Mucosa of descending colon (tissue), 3 donors: Measurements from ENCODE around the gene SYT14. TPM values are rescaled to one million over a fixed set of nuclear protein-coding genes. Genes with fewer than 3 reads are reported as not detected.

Experiments
- ATAC-seq: fragments of 200-7000 bp; cut with Tn5 transposase; one replicate; pipeline ENCODE4 v1.9.1; 2020; ENCODE audit warnings: mild to moderate bottlenecking, moderate library complexity
- DNase-seq, 3 donors: peaks; one replicate each; pipeline ENCODE4 v3.0.0-alpha.2; 2020
- H3K36me3 ChIP-seq: fragments of 200-600 bp; one replicate; pipeline ENCODE4 v1.8.0; 2021; ENCODE audit warnings: low read depth, mild to moderate bottlenecking
- H3K4me1 ChIP-seq: fragments of 200-600 bp; one replicate; pipeline ENCODE4 v1.8.0; 2021; ENCODE audit warnings: low read depth, mild to moderate bottlenecking
- H3K4me3 ChIP-seq: fragments of 200-600 bp; one replicate; pipeline ENCODE4 v1.8.0; 2021; ENCODE audit warnings: mild to moderate bottlenecking
- H3K9me3 ChIP-seq: fragments of 200-600 bp; one replicate; pipeline ENCODE4 v1.8.0; 2021; ENCODE audit warnings: mild to moderate bottlenecking
- intact Hi-C, 2 donors: fragments of 100-400 bp; cut with DNase I in 1 of 2; cut with micrococcal nuclease in 1 of 2; formaldehyde crosslinking; loops; one replicate each; pipeline versions ENCODE4 v1.11.0 to v1.11.1; 2022; cut with DNase I, micrococcal nuclease
- total RNA-seq, 3 donors: library from RNA; stranded (reverse); fragmentation: NEBNext Ultra II Directional in 2 of 3; extraction: Animal tissue kit (Norgen Biotek cat#: 25700) in 2 of 3; gene quantifications; one replicate each; pipeline versions ENCODE4 v1.2.1 to v1.2.4, GENCODE V29; 2021 to 2023
- TF ChIP-seq, protein P1 (sequence below): fragments of 200-600 bp; IDR thresholded peaks from one replicate; pipeline ENCODE4 v1.8.0; 2022; ENCODE audit warnings: antibody characterized with exemption, mild to moderate bottlenecking
- donor health status: DM: no; HTN: no; CAD: no; lungs with moderate emphysema.
- donor health status: DM: no; HTN: no; CAD: no.
- donor health status: DM: no; HTN: yes; CAD: no.

Gene SYT14
- total RNA-seq, 3 donors from 2014 or later = 0.41 TPM; not detected in 2

DNA sequence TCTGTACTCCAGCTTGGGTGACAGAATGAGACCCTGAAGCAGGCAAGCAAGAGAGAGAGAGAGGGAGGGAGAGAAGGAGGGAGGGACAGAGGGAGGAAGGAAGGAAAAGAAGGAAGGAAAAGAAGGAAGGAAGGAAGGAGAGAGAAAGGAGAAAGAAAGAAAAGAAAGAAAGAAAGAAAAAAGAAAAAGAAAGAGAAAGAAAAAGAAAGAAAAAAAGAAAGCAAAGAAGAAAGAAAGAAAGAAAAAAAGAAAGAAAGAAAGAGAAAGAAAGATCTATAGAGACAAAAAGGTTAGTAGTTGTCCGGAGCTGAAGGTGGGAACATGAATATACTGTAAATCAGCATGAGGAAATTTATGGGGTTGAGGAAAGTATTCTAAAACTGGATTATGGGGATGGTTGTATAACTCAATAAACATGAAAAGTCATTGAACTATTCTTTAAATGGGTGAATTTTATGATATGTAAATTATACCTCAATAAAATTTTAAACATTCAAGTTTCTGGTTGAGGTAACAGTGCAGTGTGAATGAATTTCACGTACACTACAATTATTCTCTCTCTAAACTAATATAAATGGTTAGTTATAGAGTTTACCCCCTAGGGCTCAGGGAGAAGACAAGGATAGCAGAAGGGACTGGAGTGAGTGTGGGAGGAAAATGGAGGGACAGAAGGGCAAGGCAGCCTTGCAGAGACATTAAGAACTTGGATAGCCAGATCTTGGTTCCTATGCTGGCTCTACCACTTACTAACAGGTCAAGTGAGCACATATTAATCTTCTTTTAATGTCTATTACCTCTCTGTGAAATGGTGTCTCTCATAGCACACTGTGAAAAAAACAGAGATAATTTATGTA lies 269.8 kb downstream of the SYT14 start:
- intact Hi-C loops = no loop called here
- H3K4me3 ChIP-seq = no peak overlapping the region
- DNase-seq (no peak), ATAC-seq (peak; percentile 47)
- TF ChIP-seq, protein P1, sequence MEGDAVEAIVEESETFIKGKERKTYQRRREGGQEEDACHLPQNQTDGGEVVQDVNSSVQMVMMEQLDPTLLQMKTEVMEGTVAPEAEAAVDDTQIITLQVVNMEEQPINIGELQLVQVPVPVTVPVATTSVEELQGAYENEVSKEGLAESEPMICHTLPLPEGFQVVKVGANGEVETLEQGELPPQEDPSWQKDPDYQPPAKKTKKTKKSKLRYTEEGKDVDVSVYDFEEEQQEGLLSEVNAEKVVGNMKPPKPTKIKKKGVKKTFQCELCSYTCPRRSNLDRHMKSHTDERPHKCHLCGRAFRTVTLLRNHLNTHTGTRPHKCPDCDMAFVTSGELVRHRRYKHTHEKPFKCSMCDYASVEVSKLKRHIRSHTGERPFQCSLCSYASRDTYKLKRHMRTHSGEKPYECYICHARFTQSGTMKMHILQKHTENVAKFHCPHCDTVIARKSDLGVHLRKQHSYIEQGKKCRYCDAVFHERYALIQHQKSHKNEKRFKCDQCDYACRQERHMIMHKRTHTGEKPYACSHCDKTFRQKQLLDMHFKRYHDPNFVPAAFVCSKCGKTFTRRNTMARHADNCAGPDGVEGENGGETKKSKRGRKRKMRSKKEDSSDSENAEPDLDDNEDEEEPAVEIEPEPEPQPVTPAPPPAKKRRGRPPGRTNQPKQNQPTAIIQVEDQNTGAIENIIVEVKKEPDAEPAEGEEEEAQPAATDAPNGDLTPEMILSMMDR = no peak
- no peaks in the 10 kb centered on the region for H3K36me3 ChIP-seq
- peaks cover 5% of the 10 kb centered on the region for H3K4me1 ChIP-seq
- no peaks in the 10 kb centered on the region for H3K9me3 ChIP-seq

DNA sequence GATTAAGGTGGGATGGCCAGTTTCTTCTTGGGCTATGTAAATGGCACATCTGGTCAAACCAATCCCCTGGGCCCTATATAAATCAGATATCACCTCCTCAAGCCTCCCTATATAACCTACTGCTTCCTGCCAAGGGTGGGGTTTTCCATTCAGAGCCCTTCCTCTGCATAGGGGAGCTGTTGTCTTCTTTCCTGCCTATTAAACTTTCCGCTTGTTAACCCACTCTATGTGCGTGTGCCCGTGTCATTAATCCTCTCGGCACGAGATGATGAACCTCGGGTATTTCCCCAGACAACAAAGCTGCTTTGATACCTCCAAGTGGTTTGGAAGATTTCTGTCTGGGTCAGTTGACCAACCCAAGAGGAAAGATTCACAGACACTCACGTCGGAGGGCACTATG lies 275.3 kb downstream of the SYT14 start:
- ATAC-seq (no peak), DNase-seq (no peak)
- TF ChIP-seq, protein P1 = no peak
- no peaks in the 10 kb centered on the region for H3K9me3 ChIP-seq
- no peak overlapping the region for H3K4me3 ChIP-seq
- intact Hi-C loops = loop anchor here in 1 of 2 donors (10.0 kb wide), 1 partner anchor 91 kb away; no protein-coding TSS in a partner anchor
- no peaks in the 10 kb centered on the region for H3K36me3 ChIP-seq
- no peaks in the 10 kb centered on the region for H3K4me1 ChIP-seq

DNA sequence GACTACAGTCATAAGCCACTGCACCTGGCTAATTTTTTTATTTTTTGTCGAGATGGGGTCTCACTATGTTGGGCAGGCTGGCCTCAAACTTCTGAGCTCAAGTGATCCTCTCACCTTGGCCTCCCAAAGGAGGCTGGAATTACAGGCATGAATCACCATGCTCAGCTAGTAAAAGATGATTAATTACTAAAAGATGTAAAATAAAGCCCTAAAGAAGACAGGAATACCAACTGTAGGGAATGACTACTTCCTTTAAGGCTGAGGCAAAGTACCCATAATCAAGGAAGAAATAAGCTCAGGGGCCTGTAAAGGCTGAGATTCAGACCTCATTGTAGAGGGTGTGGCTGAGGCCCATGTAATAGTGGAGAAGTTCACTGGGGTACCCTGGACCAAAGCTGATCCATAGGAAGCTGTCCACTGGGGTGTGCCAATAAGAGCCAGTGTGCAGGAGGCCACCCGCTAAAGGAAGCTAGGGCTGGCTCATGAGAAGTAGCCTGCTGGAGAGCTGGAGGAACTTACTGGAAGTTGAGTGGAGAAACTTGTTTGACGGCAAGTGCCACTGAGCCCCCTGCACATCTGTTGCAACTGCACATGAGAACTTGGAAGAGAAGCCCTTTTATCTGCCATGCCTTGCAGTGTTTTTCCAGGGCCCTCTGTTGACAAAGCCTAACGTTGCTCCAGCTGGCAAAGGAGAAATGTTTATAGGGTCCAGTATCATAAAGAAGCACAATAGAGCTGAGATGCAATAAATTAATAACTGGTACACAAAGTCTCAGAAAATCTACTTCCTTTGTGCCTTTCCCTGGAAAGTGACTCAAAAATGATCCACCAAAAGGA lies 276.8 kb downstream of the SYT14 start:
- H3K4me3 ChIP-seq = no peak overlapping the region
- TF ChIP-seq, protein P1 = no peak
- no peaks in the 10 kb centered on the region for H3K36me3 ChIP-seq
- no peaks in the 10 kb centered on the region for H3K4me1 ChIP-seq
- intact Hi-C loops = loop anchor here in 1 of 2 donors (10.0 kb wide), 1 partner anchor 90 kb away; no protein-coding TSS in a partner anchor
- peak in 1 of 3 donors; percentile 17 for DNase-seq
- H3K9me3 ChIP-seq = no peaks in the 10 kb centered on the region
- ATAC-seq = peak; percentile 76

DNA sequence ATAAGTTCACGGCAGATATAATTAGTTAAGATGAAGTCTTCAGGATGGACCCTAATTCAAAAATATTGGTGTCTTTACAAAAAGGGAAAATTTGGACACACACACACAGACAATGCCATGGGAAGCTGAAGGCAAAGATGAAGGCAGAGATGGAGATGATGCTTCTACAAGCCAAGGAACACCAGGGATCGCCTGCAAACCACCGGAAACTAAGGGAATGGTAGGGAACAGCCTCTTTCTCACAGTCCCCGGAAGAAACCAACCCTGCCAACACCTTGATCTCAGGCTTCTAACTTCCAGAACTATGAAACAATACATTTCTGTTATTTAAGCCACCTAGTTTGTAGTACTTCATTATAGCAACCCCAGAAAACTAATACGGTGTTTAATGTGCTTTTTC lies 279.5 kb downstream of the SYT14 start:
- TF ChIP-seq, protein P1 = no peak
- Histone ChIP-seq H3K4me1 (no peaks in the 10 kb centered on the region), H3K36me3 (no peaks in the 10 kb centered on the region), H3K9me3 (no peaks in the 10 kb centered on the region), H3K4me3 (no peak overlapping the region)
- no peak for ATAC-seq
- intact Hi-C loops = loop anchor here in 1 of 2 donors (10.0 kb wide), 1 partner anchor 87 kb away; no protein-coding TSS in a partner anchor
- no peak for DNase-seq

DNA sequence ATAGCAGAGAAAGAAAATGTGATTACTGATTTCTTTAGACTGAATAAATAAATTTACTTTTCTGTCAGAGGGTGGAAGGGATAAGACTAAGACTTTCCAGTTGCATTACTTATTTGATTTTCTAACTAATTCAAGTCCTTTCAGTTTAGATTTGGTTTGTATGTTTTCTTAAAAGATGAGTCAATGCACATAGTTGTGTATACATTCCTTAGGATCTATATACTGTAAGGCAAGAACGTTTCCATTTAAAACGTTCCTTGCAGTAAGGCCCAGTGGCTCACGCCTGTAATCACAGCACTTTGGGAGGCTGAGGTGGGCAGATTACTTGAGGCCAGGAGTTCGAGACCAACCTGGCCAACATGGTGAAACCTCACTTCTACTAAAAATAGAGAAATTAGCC lies 280.0 kb downstream of the SYT14 start:
- ATAC-seq = no peak
- TF ChIP-seq, protein P1 = no peak
- H3K4me3 ChIP-seq = no peak overlapping the region
- no peaks in the 10 kb centered on the region for H3K36me3 ChIP-seq
- DNase-seq = no peak
- no peaks in the 10 kb centered on the region for H3K9me3 ChIP-seq
- intact Hi-C loops = loop anchor here in 1 of 2 donors (10.0 kb wide), 1 partner anchor 87 kb away; no protein-coding TSS in a partner anchor
- no peaks in the 10 kb centered on the region for H3K4me1 ChIP-seq

Other genes with a start within 250 kb of the SYT14 start
- gene HSD11B1, start 233.4 kb upstream of the SYT14 start, total RNA-seq = 1 to 10 TPM in 2 of 3 donors, not detected in 1; 2.8 to 5.7 TPM
- gene TRAF3IP3, start 182.2 kb upstream of the SYT14 start, total RNA-seq = 1 to 10 TPM; 4.7 to 7.7 (median 6.4) TPM
- 1 to 10 TPM; 1.9 to 3.4 (median 2.7) TPM for gene C1orf74, start 153.7 kb upstream of the SYT14 start, total RNA-seq
- 100 to 1,000 TPM in 1 of 3 donors, 10 to 100 TPM in 2; 42.9 to 115 (median 96.9) TPM for gene IRF6, start 132.1 kb upstream of the SYT14 start, total RNA-seq
- 1 to 10 TPM; 5.4 to 8.8 (median 6.7) TPM for gene UTP25, start 110.2 kb upstream of the SYT14 start, total RNA-seq